Activated CD4-positive, alpha-beta memory T cell treated with anti-CD3 and anti-CD28 coated beads for 36 hours (primary cell): Measurements from ENCODE around the gene UVRAG. TPM values are rescaled to one million over a fixed set of nuclear protein-coding genes. Genes with fewer than 3 reads are reported as not detected.

Source experiments
- CTCF ChIA-PET: fragments of 350-600 bp; sonication (Branson Sonifier 250); formaldehyde crosslinking; loops from one replicate; lab custom pipeline; 2021; ENCODE audit warnings: antibody characterized with exemption, inconsistent platforms; lab: Charles Lee
- POLR2A ChIA-PET: fragments of 350-600 bp; sonication (Branson Sonifier 250); formaldehyde crosslinking; loops from one replicate; lab custom pipeline; 2021; ENCODE audit warnings: antibody characterized with exemption; lab: Charles Lee
- DNase-seq: peaks from one replicate; pipeline ENCODE4 v3.0.0-alpha.2; 2020
- H3K27ac Mint-ChIP-seq: one replicate; pipeline ENCODE4 v1.8.0; 2021; ENCODE audit warnings: mixed read lengths
- H3K27me3 Mint-ChIP-seq: one replicate; pipeline ENCODE4 v1.8.0; 2021; ENCODE audit warnings: mixed read lengths
- H3K36me3 Mint-ChIP-seq: one replicate; pipeline ENCODE4 v1.8.0; 2021; ENCODE audit warnings: mixed read lengths
- H3K4me1 Mint-ChIP-seq: one replicate; pipeline ENCODE4 v1.8.0; 2021; ENCODE audit warnings: low read depth, mixed read lengths
- H3K4me3 Mint-ChIP-seq: one replicate; pipeline ENCODE4 v1.8.0; 2021; ENCODE audit warnings: mild to moderate bottlenecking, mixed read lengths
- H3K9me3 Mint-ChIP-seq: one replicate; pipeline ENCODE4 v1.8.0; 2021; ENCODE audit warnings: mixed read lengths
- intact Hi-C: fragments of 100-400 bp; cut with micrococcal nuclease; formaldehyde crosslinking; loops from one replicate; pipeline ENCODE4 v1.15.1; 2023
- total RNA-seq, 2 experiments: library from RNA; stranded (reverse); gene quantifications; one replicate each; pipeline ENCODE4 v1.2.3, GENCODE V29; 2021

Gene UVRAG
- total RNA-seq, 2 experiments from 2014 or later = 15.5 to 16.7 TPM

GRCh38 chr11:76094740-76095139 lies 279.7 kb downstream of the UVRAG start:
- Mint-ChIP-seq H3K27ac (no peak overlapping the region), H3K27me3 (no peaks in the 10 kb centered on the region), H3K4me3 (no peak overlapping the region), H3K36me3 (peaks cover 21% of the 10 kb centered on the region), H3K9me3 (peaks cover 18% of the 10 kb centered on the region), H3K4me1 (no peaks in the 10 kb centered on the region)
- intact Hi-C loops = no loop called here
- CTCF ChIA-PET = no interaction called here
- DNase-seq = no peak
- POLR2A ChIA-PET = no interaction called here

GRCh38 chr11:76095891-76096290 lies 280.9 kb downstream of the UVRAG start:
- Mint-ChIP-seq H3K4me1 (no peaks in the 10 kb centered on the region), H3K27me3 (no peaks in the 10 kb centered on the region), H3K36me3 (peaks cover 12% of the 10 kb centered on the region), H3K9me3 (peaks cover 7% of the 10 kb centered on the region), H3K27ac (no peak overlapping the region), H3K4me3 (no peak overlapping the region)
- no peak for DNase-seq
- ChIA-PET POLR2A (no interaction called here), CTCF (no interaction called here)
- intact Hi-C loops = no loop called here

GRCh38 chr11:76096552-76096951 lies 281.5 kb downstream of the UVRAG start:
- Mint-ChIP-seq H3K27ac (no peak overlapping the region), H3K9me3 (peaks cover under 1% of the 10 kb centered on the region), H3K36me3 (peaks cover 8% of the 10 kb centered on the region), H3K27me3 (no peaks in the 10 kb centered on the region), H3K4me1 (no peaks in the 10 kb centered on the region), H3K4me3 (no peak overlapping the region)
- intact Hi-C loops = no loop called here
- ChIA-PET CTCF (no interaction called here), POLR2A (no interaction called here)
- DNase-seq = no peak

- Mint-ChIP-seq H3K27ac (no peak overlapping the region), H3K36me3 (peaks cover 4% of the 10 kb centered on the region), H3K4me1 (no peaks in the 10 kb centered on the region), H3K27me3 (no peaks in the 10 kb centered on the region), H3K9me3 (no peaks in the 10 kb centered on the region), H3K4me3 (no peak overlapping the region)
- intact Hi-C loops = no loop called here
- ChIA-PET CTCF (interaction anchor here (1.3 kb wide), 1 partner anchor 49 kb away, joined by 3 read pairs; no protein-coding TSS in a partner anchor), POLR2A (no interaction called here)
- DNase-seq = no peak
Measured at GRCh38 chr11:76102802-76103201, 287.8 kb downstream of the UVRAG start.

- CTCF ChIA-PET = interaction anchor here (1.3 kb wide), 1 partner anchor 49 kb away, joined by 3 read pairs; no protein-coding TSS in a partner anchor
- H3K27ac Mint-ChIP-seq = no peak overlapping the region
- intact Hi-C loops = no loop called here
- POLR2A ChIA-PET = no interaction called here
- no peaks in the 10 kb centered on the region for H3K9me3 Mint-ChIP-seq
- H3K4me1 Mint-ChIP-seq = no peaks in the 10 kb centered on the region
- DNase-seq = no peak
- H3K36me3 Mint-ChIP-seq = peaks cover 4% of the 10 kb centered on the region
- H3K4me3 Mint-ChIP-seq = no peak overlapping the region
- no peaks in the 10 kb centered on the region for H3K27me3 Mint-ChIP-seq
Measured at GRCh38 chr11:76103460-76103859, 288.4 kb downstream of the UVRAG start.

GRCh38 chr11:76104285-76104684 lies 289.3 kb downstream of the UVRAG start:
- H3K4me3 Mint-ChIP-seq = no peak overlapping the region
- DNase-seq = no peak
- no peaks in the 10 kb centered on the region for H3K4me1 Mint-ChIP-seq
- no peaks in the 10 kb centered on the region for H3K9me3 Mint-ChIP-seq
- H3K27me3 Mint-ChIP-seq = no peaks in the 10 kb centered on the region
- ChIA-PET CTCF (interaction anchor here (1.3 kb wide), 1 partner anchor 236 kb away, joined by 3 read pairs; no protein-coding TSS in a partner anchor), POLR2A (no interaction called here)
- H3K36me3 Mint-ChIP-seq = peaks cover 4% of the 10 kb centered on the region
- no peak overlapping the region for H3K27ac Mint-ChIP-seq
- intact Hi-C loops = no loop called here

GRCh38 chr11:76105637-76106036 lies 290.6 kb downstream of the UVRAG start:
- H3K27me3 Mint-ChIP-seq = no peaks in the 10 kb centered on the region
- POLR2A ChIA-PET = no interaction called here
- H3K36me3 Mint-ChIP-seq = peaks cover 2% of the 10 kb centered on the region
- H3K4me3 Mint-ChIP-seq = no peak overlapping the region
- H3K9me3 Mint-ChIP-seq = no peaks in the 10 kb centered on the region
- CTCF ChIA-PET = interaction anchor here (1.3 kb wide), 1 partner anchor 237 kb away, joined by 3 read pairs; no protein-coding TSS in a partner anchor
- intact Hi-C loops = no loop called here
- H3K4me1 Mint-ChIP-seq = no peaks in the 10 kb centered on the region
- no peak for DNase-seq
- H3K27ac Mint-ChIP-seq = no peak overlapping the region

GRCh38 chr11:76107971-76108370 lies 293.0 kb downstream of the UVRAG start:
- H3K9me3 Mint-ChIP-seq = no peaks in the 10 kb centered on the region
- no peak overlapping the region for H3K4me3 Mint-ChIP-seq
- no peak for DNase-seq
- ChIA-PET POLR2A (no interaction called here), CTCF (no interaction called here)
- intact Hi-C loops = no loop called here
- H3K36me3 Mint-ChIP-seq = no peaks in the 10 kb centered on the region
- H3K4me1 Mint-ChIP-seq = no peaks in the 10 kb centered on the region
- no peak overlapping the region for H3K27ac Mint-ChIP-seq
- H3K27me3 Mint-ChIP-seq = no peaks in the 10 kb centered on the region

GRCh38 chr11:76114238-76114637 lies 299.2 kb downstream of the UVRAG start:
- Mint-ChIP-seq H3K9me3 (no peaks in the 10 kb centered on the region), H3K4me1 (no peaks in the 10 kb centered on the region), H3K27me3 (no peaks in the 10 kb centered on the region), H3K27ac (no peak overlapping the region), H3K4me3 (no peak overlapping the region), H3K36me3 (peaks cover 10% of the 10 kb centered on the region)
- no peak for DNase-seq
- intact Hi-C loops = no loop called here
- ChIA-PET CTCF (interaction anchor here (0.7 to 1.2 kb wide), 2 partner anchors 11 to 38 kb away, joined by 3 to 7 read pairs; no protein-coding TSS in a partner anchor), POLR2A (no interaction called here)

GRCh38 chr11:76115555-76115954 lies 300.5 kb downstream of the UVRAG start:
- DNase-seq = no peak
- Mint-ChIP-seq H3K4me1 (no peaks in the 10 kb centered on the region), H3K9me3 (no peaks in the 10 kb centered on the region), H3K27me3 (no peaks in the 10 kb centered on the region), H3K4me3 (no peak overlapping the region), H3K36me3 (peaks cover 10% of the 10 kb centered on the region), H3K27ac (no peak overlapping the region)
- POLR2A ChIA-PET = no interaction called here
- intact Hi-C loops = no loop called here
- CTCF ChIA-PET = interaction anchor here (1.2 kb wide), 1 partner anchor 37 kb away, joined by 4 read pairs; no protein-coding TSS in a partner anchor

GRCh38 chr11:76119032-76119431 lies 304.0 kb downstream of the UVRAG start:
- ChIA-PET POLR2A (no interaction called here), CTCF (interaction anchor here (0.5 to 1.3 kb wide), 3 partner anchors 13 to 842 kb away, joined by 3 to 5 read pairs (median 3); no protein-coding TSS in a partner anchor)
- Mint-ChIP-seq H3K27ac (no peak overlapping the region), H3K27me3 (no peaks in the 10 kb centered on the region), H3K4me3 (no peak overlapping the region), H3K36me3 (peaks cover 10% of the 10 kb centered on the region), H3K9me3 (no peaks in the 10 kb centered on the region), H3K4me1 (no peaks in the 10 kb centered on the region)
- DNase-seq = no peak
- intact Hi-C loops = no loop called here

GRCh38 chr11:76119779-76120178 lies 304.8 kb downstream of the UVRAG start:
- Mint-ChIP-seq H3K27ac (no peak overlapping the region), H3K9me3 (no peaks in the 10 kb centered on the region), H3K4me1 (no peaks in the 10 kb centered on the region), H3K27me3 (no peaks in the 10 kb centered on the region), H3K4me3 (no peak overlapping the region), H3K36me3 (peaks cover 10% of the 10 kb centered on the region)
- ChIA-PET POLR2A (no interaction called here), CTCF (interaction anchor here (0.9 kb wide), 1 partner anchor 32 kb away, joined by 5 read pairs; no protein-coding TSS in a partner anchor)
- intact Hi-C loops = no loop called here
- DNase-seq = no peak

GRCh38 chr11:76120513-76121101 lies 305.6 kb downstream of the UVRAG start:
- Mint-ChIP-seq H3K36me3 (peaks cover 10% of the 10 kb centered on the region), H3K9me3 (no peaks in the 10 kb centered on the region), H3K27me3 (no peaks in the 10 kb centered on the region), H3K4me1 (no peaks in the 10 kb centered on the region), H3K4me3 (no peak overlapping the region), H3K27ac (no peak overlapping the region)
- ChIA-PET POLR2A (no interaction called here), CTCF (interaction anchor here (0.5 kb wide), 1 partner anchor 32 kb away, joined by 3 read pairs; no protein-coding TSS in a partner anchor)
- DNase-seq = no peak
- intact Hi-C loops = no loop called here
